Stimulated activated CD8-positive, alpha-beta memory T cell treated with anti-CD3 and anti-CD28 coated beads, Interleukin-12 subunit alpha, Interleukin-12 subunit beta, amount 100 ng/mL, for 24 hours (primary cell): ENCODE data around the gene RHNO1.

ENCODE experiments used
- DNase-seq: peaks from one replicate; pipeline ENCODE4 v3.0.0-alpha.2; 2020; ENCODE audit errors: extremely low read depth

The RHNO1 gene

GRCh38 chr12:2877047-2877952 lies at the start of gene RHNO1, which contains the start of gene FOXM1:
Gene RHNO1 (plus strand): TSS chr12:2877223. CDS start chr12:2885367, 8,144 bp downstream.
Gene FOXM1 (minus strand): TSS chr12:2877174. CDS start chr12:2874478, 2,696 bp downstream.
- DNase-seq, result peak; percentile 69

DNA sequence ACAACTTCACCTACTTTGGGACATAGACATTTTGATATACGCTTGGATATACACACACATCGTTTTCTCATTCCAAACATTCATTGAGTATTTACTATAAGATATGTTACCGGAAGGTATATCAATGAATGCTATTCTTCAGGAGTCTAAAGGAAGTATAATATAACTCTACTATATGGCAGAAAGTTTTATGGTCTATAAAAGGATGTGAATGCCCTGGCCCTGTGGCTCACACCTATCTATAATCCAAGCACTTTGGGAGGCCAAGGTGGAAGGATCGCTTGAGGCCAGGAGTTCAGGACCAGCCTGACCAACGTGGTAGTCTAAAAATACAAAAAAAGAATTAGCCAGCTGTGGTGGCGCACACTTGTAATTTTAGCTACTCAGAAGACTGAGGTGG lies 47.7 kb upstream of the RHNO1 start:
- DNase-seq, result no peak

GRCh38 chr12:2832550-2833127 lies 44.4 kb upstream of the RHNO1 start:
- no peak for DNase-seq

GRCh38 chr12:2833327-2833726 lies 43.7 kb upstream of the RHNO1 start:
- no peak for DNase-seq

- DNase-seq, result no peak
Measured at GRCh38 chr12:2833810-2834209, 43.2 kb upstream of the RHNO1 start.

DNA sequence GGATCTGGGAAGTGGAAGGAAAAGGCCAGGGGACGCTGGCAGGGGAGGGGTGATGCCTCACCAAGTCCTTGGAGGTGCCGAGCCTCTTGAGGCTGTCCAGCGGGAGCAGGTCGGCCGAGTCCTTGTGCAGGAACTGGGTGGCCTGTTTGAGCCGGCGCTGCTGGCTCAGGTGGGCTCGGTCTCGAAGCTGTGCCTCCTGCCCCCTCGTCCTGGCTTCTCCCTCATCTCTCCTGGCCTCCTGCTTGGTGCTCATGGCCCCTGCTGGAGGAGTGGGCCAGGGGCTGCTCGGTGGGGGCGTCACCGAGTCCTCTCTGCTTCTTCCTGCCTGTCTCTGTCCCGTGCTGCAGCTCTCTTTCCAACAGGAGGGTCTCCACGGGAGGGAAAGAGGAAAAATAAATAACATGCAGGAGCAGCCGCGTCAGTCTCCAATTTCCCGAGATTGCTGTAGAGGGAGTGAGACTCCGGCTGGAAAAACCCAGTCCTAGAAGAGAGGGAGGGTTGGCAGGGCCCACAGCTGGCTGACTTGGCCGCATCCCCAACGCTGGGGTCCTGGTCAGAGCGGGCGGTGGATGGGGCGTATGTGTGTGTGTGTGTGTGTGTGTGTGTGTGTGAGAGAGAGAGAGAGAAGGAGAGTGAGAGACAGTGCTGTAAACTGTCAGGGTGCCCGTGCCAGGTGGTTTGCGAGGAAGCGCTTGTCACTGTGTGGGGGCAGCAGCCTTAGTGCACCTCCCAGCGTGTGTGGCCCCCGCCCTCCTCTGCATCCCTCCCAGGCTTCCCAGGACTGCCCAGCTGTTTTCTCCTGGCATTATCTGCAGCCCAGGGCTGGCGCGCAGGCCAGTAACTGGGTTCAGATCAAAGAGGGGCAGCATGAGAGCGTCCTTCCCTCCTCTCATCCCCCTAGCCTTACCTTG lies 42.2 kb upstream of the RHNO1 start, which contains the start of gene NRIP2:
Gene NRIP2, minus strand, starts transcription at position 455 of the 911 bp plus-strand sequence. Its CDS starts 52 bp downstream, at position 403.
- DNase-seq, result no peak

GRCh38 chr12:2835691-2836403 lies 41.2 kb upstream of the RHNO1 start:
- DNase-seq, result no peak

- no peak for DNase-seq
Measured at GRCh38 chr12:2836574-2836973, 40.4 kb upstream of the RHNO1 start.

DNA sequence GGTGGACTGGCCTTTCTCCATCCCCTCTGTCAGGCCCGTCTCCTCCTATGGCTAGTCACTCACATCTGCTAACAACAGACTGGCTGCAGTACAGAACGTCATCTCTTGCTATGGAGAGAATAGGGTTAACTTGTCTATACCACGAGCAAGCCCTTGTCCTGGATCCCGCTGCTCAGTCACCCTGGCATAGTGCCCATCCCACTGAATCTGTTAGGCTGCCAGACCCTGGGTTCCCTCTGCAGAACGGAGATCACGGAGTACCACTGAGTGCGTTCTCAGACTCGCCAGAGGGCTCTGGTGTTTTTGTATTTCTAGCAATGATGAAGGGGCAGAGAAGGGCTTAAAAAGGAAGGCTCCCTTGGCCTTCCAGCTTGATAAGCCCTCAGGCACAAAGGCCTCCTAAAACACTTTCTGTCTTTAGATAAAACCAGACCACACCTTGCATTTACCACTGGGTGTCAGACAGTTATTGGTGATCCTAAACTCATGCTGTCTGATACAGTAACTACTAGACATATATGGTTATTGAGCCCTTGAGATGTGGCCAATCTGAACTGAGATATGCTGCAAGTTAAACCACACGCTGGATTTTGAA lies 35.9 kb upstream of the RHNO1 start:
- DNase-seq, result no peak

- no peak for DNase-seq
Measured at GRCh38 chr12:2842948-2843347, 34.1 kb upstream of the RHNO1 start.

DNA sequence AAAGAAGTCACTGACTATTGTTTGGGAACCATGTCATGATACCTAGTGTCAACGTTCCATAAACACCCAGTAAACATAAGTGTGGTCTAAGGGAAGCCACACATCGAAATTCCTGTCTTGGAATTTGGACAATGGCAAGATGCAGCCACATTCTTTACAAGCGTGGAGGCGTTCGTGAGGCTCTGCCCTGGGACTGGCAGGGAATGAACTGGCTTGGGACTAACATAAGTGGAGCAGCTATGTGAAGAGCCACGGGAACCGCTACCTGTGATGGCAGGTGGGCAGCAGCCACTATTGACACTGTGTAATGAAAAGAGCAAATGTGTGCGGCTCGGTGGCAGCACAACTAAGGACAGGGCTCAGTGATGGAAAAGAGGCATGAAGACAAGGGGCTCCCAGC lies 32.2 kb upstream of the RHNO1 start:
- DNase-seq, result no peak

DNA sequence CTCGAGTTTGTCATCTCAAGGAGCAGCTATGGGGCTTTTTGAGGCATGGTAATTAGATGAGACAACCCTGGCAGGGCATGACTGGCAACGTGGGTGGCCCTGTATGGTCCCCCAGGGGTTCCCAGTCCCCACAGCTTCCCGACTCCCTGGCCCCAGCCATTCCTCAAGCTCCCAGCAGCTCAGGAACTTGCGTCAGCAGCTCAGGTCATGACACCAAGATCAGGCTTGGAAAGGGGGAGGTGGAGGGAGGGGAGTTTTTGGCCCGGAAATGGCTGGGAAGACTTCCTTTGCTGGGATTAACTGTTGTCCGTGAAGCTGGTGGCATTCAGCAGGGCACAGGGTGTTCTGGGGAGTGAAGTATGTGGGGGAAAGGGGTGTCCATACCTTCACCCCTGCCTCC lies 31.7 kb upstream of the RHNO1 start:
- no peak for DNase-seq

- no peak for DNase-seq
Measured at GRCh38 chr12:2851931-2852330, 25.1 kb upstream of the RHNO1 start.

DNA sequence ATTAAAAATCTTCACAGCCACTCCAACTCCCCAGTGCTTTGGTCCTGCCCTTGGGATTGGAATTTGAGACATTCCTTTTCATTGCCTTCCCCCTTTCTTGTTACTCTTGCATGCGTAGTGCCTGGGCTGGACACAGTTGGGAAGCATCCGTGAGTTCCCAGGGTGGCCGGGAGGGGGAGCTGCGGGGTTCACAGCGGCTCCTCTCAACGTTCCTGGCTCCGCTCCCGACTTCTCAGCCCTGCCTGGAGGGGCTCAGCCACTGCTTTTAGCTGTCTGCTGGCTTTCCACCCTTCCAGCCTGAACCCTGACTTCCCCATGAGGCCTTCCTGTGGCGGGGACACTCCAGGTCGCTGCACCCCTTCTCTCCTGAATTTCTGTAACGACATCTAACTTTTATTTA lies 23.4 kb upstream of the RHNO1 start:
- DNase-seq, result no peak

- no peak for DNase-seq
Measured at GRCh38 chr12:2854669-2855453, 22.2 kb upstream of the RHNO1 start.

GRCh38 chr12:2855546-2855945 lies 21.5 kb upstream of the RHNO1 start:
- no peak for DNase-seq

GRCh38 chr12:2856051-2856450 lies 21.0 kb upstream of the RHNO1 start:
- DNase-seq, result no peak

GRCh38 chr12:2857021-2857431 lies 20.0 kb upstream of the RHNO1 start, which contains the start of gene TEX52:
Gene TEX52 (minus strand): TSS chr12:2857039. CDS start chr12:2857026, 13 bp downstream.
- no peak for DNase-seq

DNA sequence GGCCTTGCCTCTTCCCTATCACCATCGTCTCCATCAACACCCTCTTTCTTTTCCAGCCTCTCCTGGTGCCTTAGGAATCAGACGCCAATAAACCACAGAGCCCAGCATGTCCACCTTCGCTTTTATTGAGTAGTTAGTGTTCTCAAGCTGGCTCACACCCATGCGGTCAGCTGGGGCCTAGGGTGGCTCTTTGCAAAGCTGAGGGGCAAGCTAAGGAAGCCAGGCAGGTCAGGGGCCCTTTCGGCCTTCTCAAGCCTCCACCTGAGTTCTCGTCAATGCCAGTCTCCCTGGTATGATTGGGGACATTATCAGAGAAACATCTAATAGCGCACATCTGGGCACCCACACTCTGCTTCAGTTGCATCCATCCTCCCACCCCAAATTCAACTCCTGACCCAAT lies 19.4 kb upstream of the RHNO1 start:
- DNase-seq, result no peak

DNA sequence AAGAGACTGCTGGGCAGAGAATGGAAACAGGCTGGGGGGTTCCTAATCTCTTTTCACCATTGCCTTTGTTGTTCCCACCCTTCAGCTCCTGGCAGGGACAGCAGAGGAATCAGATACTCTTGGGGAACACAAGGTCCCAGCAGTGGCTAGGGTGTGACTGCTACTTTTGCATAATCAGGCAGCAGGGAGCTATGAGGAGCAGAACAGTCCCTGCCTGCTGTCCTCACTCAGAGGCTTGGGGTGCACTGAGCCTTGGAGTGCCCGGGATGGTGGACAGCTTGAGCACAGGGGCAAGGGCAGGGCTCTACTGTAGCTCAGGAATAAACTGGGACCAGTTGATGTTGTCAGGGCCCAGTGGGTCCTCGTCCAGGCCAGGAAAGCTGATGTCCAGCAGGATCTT lies 18.7 kb upstream of the RHNO1 start:
- DNase-seq, result no peak
